Neural crest cell (in vitro differentiated cells): Measurements from ENCODE around the gene TCF19. TPM values are rescaled to one million over a fixed set of nuclear protein-coding genes. Genes with fewer than 3 reads are reported as not detected.

Experiments used
- DNase-seq: peaks from one replicate; pipeline ENCODE4 v3.0.0; 2021; ENCODE audit warnings: low read depth, mixed read lengths, low spot score
- H3K27ac Mint-ChIP-seq: one replicate; pipeline ENCODE4 v1.8.0; 2021; ENCODE audit warnings: mild to moderate bottlenecking, mixed read lengths; ENCODE audit not compliant: unreplicated experiment
- H3K27me3 Mint-ChIP-seq: 2 replicates; pipeline ENCODE4 v1.8.0; 2021; ENCODE audit warnings: low read depth, mild to moderate bottlenecking, mixed read lengths
- H3K36me3 Mint-ChIP-seq: 2 replicates; pipeline ENCODE4 v1.8.0; 2021; ENCODE audit warnings: low read depth, mild to moderate bottlenecking, mixed read lengths
- H3K4me1 Mint-ChIP-seq: 2 replicates; pipeline ENCODE4 v1.8.0; 2021; ENCODE audit warnings: mixed read lengths
- H3K4me3 Mint-ChIP-seq: one replicate; pipeline ENCODE4 v1.8.0; 2021; ENCODE audit warnings: mild to moderate bottlenecking, mixed read lengths
- H3K9me3 Mint-ChIP-seq: 2 replicates; pipeline ENCODE4 v1.8.0; 2021; ENCODE audit warnings: mixed read lengths
- CTCF ChIP-seq: fragments of 200-600 bp; sonication (generic); conservative IDR thresholded peaks from 2 replicates; pipeline ENCODE4 v1.5.0; 2021; ENCODE audit warnings: antibody characterized with exemption, mild to moderate bottlenecking
- long read RNA-seq: library from polyadenylated mRNA; unstranded; transcript quantifications from one replicate; pipeline ENCODE4 v2.0.0, GENCODE V29; 2020
- total RNA-seq: library from RNA; stranded (reverse); gene quantifications from 2 replicates; pipeline ENCODE4 v1.2.1, GENCODE V29; 2021

The TCF19 gene, protein sequence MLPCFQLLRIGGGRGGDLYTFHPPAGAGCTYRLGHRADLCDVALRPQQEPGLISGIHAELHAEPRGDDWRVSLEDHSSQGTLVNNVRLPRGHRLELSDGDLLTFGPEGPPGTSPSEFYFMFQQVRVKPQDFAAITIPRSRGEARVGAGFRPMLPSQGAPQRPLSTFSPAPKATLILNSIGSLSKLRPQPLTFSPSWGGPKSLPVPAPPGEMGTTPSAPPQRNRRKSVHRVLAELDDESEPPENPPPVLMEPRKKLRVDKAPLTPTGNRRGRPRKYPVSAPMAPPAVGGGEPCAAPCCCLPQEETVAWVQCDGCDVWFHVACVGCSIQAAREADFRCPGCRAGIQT
- 21.7 and 21.8 TPM in 2 replicates for total RNA-seq
- long read RNA-seq, transcript TCF19-202 (4 exons, 3,290 nt) = minor isoform, 5 of 25 reads
- long read RNA-seq, transcript TCF19-201 (4 exons, 3,039 nt) = major isoform, 6 of 25 reads
- long read RNA-seq, partial matches to known transcripts = 9 of 25 reads
- long read RNA-seq, other reads (novel, unspliced or antisense) = 5 of 25 reads

GRCh38 chr6:31158140-31158862, at the start of gene TCF19:
Gene TCF19, plus strand, starts transcription at chr6:31158589. Its CDS starts 881 bp downstream, at chr6:31159470.
- peaks cover 34% of the 10 kb centered on the region for H3K4me1 Mint-ChIP-seq

GRCh38 chr6:31110825-31111582, 47.4 kb upstream of the TCF19 start:
- H3K4me3 Mint-ChIP-seq = no peak overlapping the region
- H3K9me3 Mint-ChIP-seq = no peaks in the 10 kb centered on the region
- H3K36me3 Mint-ChIP-seq = no peaks in the 10 kb centered on the region
- H3K27me3 Mint-ChIP-seq = peaks cover 31% of the 10 kb centered on the region
- DNase-seq = no peak
- TF ChIP-seq CTCF = no peak
- H3K27ac Mint-ChIP-seq = no peak overlapping the region
- H3K4me1 Mint-ChIP-seq = peaks cover 8% of the 10 kb centered on the region

More at GRCh38 chr6:31158140-31158862, at the start of gene TCF19:
- peak; percentile 99 for DNase-seq
- peak within 1 kb of the TSS; percentile 66 for H3K27ac Mint-ChIP-seq
- H3K27me3 Mint-ChIP-seq = no peaks in the 10 kb centered on the region
- no peak for TF ChIP-seq CTCF
- peak within 1 kb of the TSS; percentile 92 for H3K4me3 Mint-ChIP-seq
- peaks cover 3% of the 10 kb centered on the region for H3K36me3 Mint-ChIP-seq
- H3K9me3 Mint-ChIP-seq = no peaks in the 10 kb centered on the region

GRCh38 chr6:31111712-31112111, 46.7 kb upstream of the TCF19 start:
- TF ChIP-seq CTCF = no peak
- no peak for DNase-seq
- Mint-ChIP-seq H3K27ac (no peak overlapping the region), H3K36me3 (no peaks in the 10 kb centered on the region), H3K4me3 (no peak overlapping the region), H3K27me3 (peaks cover 31% of the 10 kb centered on the region), H3K9me3 (no peaks in the 10 kb centered on the region), H3K4me1 (peaks cover 8% of the 10 kb centered on the region)

GRCh38 chr6:31112478-31112877, 45.9 kb upstream of the TCF19 start, which contains the start of gene C6orf15:
Gene C6orf15, minus strand, starts transcription at chr6:31112575. Its CDS starts 20 bp downstream, at chr6:31112555.
- Mint-ChIP-seq H3K27me3 (peaks cover 31% of the 10 kb centered on the region), H3K27ac (no peak within 1 kb of the TSS), H3K4me1 (peaks cover 8% of the 10 kb centered on the region), H3K4me3 (no peak within 1 kb of the TSS), H3K36me3 (no peaks in the 10 kb centered on the region), H3K9me3 (no peaks in the 10 kb centered on the region)
- TF ChIP-seq CTCF = no peak
- no peak for DNase-seq
